K562 (cell line): ENCODE results near the gene TRPM8. TPM values are rescaled to one million over a fixed set of nuclear protein-coding genes. Genes with fewer than 3 reads are reported as not detected.

Experiments
- CCNT2 ChIP-seq: IDR thresholded peaks from 2 replicates; pipeline ENCODE4 v1.6.1; 2011; ENCODE audit warnings: borderline replicate concordance, low read depth, mild to moderate bottlenecking, moderate library complexity, mixed read lengths, low read length; ENCODE audit not compliant: insufficient read length; ENCODE audit errors: extremely low read depth
- CEBPG ChIP-seq, 3 experiments: fragments of 200-800 bp in 1 of 3; sonication (Bioruptor generic) in 1 of 3; sonication (generic) in 1 of 3; formaldehyde crosslinking in 1 of 3; IDR thresholded peaks in 2 of 3; conservative IDR thresholded peaks in 1 of 3; 2 replicates each; pipeline versions ENCODE4 v1.6.1 to v1.8.0; 2016 to 2022; ENCODE audit warnings: missing compliant biosample characterization in 2 of 3, missing genetic modification characterization in 2 of 3, mild to moderate bottlenecking in 1 of 3, missing genetic modification reagents in 1 of 3
- CREB3L1 ChIP-seq: fragments of 450-650 bp; IDR thresholded peaks from 2 replicates; pipeline ENCODE4 v1.6.1; 2014; ENCODE audit warnings: low read depth, mild to moderate bottlenecking, moderate library complexity, borderline replicate concordance
- CREM ChIP-seq: IDR thresholded peaks from 2 replicates; pipeline ENCODE4 v1.6.1; 2014; ENCODE audit warnings: antibody characterized with exemption, low read depth
- CXXC5 ChIP-seq: fragments of 250-450 bp; sonication (Bioruptor Pico); IDR thresholded peaks from 2 replicates; pipeline ENCODE4 v1.8.0; 2022; ENCODE audit warnings: inconsistent platforms, mild to moderate bottlenecking, moderate library complexity
- EHMT2 ChIP-seq: fragments of 450-650 bp; IDR thresholded peaks from 2 replicates; pipeline ENCODE4 v1.6.1; 2018; ENCODE audit warnings: antibody characterized with exemption
- ETS2 ChIP-seq: IDR thresholded peaks from 2 replicates; pipeline ENCODE4 v1.6.1; 2016; ENCODE audit warnings: borderline replicate concordance, missing genetic modification characterization, mild to moderate bottlenecking, moderate library complexity, missing compliant biosample characterization; ENCODE audit not compliant: poor library complexity, severe bottlenecking
- KLF16 ChIP-seq: IDR thresholded peaks from 2 replicates; pipeline ENCODE4 v1.6.1; 2016; ENCODE audit warnings: antibody characterized with exemption
- MAFF ChIP-seq: IDR thresholded peaks from 2 replicates; pipeline ENCODE4 v1.6.1; 2012; ENCODE audit warnings: low read length, improper control_type of control experiment
- MEF2A ChIP-seq: IDR thresholded peaks from 2 replicates; pipeline ENCODE4 v1.6.1; 2011; ENCODE audit warnings: low read depth, mild to moderate bottlenecking, low read length, moderate library complexity; ENCODE audit not compliant: control insufficient read depth
- MTF1 ChIP-seq: fragments of 250-450 bp; sonication (Bioruptor Pico); IDR thresholded peaks from 2 replicates; pipeline ENCODE4 v1.9.0; 2021; ENCODE audit warnings: moderate library complexity, mild to moderate bottlenecking, inconsistent platforms, borderline replicate concordance
- MYBL2 ChIP-seq, 2 experiments: fragments of 450-650 bp in 1 of 2; sonication (generic) in 1 of 2; formaldehyde crosslinking in 1 of 2; IDR thresholded peaks; 2 replicates each; pipeline versions ENCODE4 v1.6.1 to v1.8.1; 2017 to 2022; ENCODE audit warnings: borderline replicate concordance in 1 of 2, inconsistent platforms in 1 of 2, low read depth in 1 of 2, mild to moderate bottlenecking in 1 of 2, missing genetic modification reagents in 1 of 2, moderate library complexity in 1 of 2
- TCF7L2 ChIP-seq: fragments of 150-350 bp; IDR thresholded peaks from 2 replicates; pipeline ENCODE4 v1.6.1; 2016; ENCODE audit warnings: low read depth, mild to moderate bottlenecking, low read length, moderate library complexity
- ZBTB17 ChIP-seq: fragments of 450-650 bp; formaldehyde crosslinking; IDR thresholded peaks from 2 replicates; pipeline ENCODE4 v1.4.0; 2020; ENCODE audit warnings: mild to moderate bottlenecking
- ZNF277 ChIP-seq: fragments of 250-450 bp; sonication (Bioruptor Pico); IDR thresholded peaks from 2 replicates; pipeline ENCODE4 v1.8.0; 2022; ENCODE audit warnings: inconsistent platforms, mild to moderate bottlenecking, moderate library complexity, borderline replicate concordance
- ZNF699 ChIP-seq: fragments of 250-450 bp; sonication (Bioruptor Pico); IDR thresholded peaks from 2 replicates; pipeline ENCODE4 v1.8.0; 2021; ENCODE audit warnings: mild to moderate bottlenecking, moderate library complexity; ENCODE audit not compliant: insufficient replicate concordance
- ZNF830 ChIP-seq: fragments of 250-450 bp; sonication (Bioruptor Pico); IDR thresholded peaks from 2 replicates; pipeline ENCODE4 v1.5.0; 2021; ENCODE audit warnings: mild to moderate bottlenecking
- ZSCAN32 ChIP-seq: fragments of 450-650 bp; formaldehyde crosslinking; IDR thresholded peaks from 2 replicates; pipeline ENCODE4 v1.4.0; 2020; ENCODE audit warnings: mild to moderate bottlenecking, moderate library complexity
- polyA plus RNA-seq, 8 experiments: library from polyadenylated mRNA; depleted of rRNA in 4 of 8; stranded (reverse) in 5 of 8; unstranded in 3 of 8; fragments of >200 nt; fragmentation: Nextera tagmentation in 2 of 8; fragmentation: Illumina TruSeq in 1 of 8; extraction: Ambion mirVana in 2 of 8; extraction: Trizol in 1 of 8; gene quantifications; 2 replicates each; pipeline versions ENCODE4 v1.2.1 to v1.2.3, GENCODE V29; 2011 to 2014; ENCODE audit warnings: inconsistent platforms in 1 of 8, missing spikeins in 1 of 8
- total RNA-seq, 7 experiments: library from RNA; depleted of rRNA in 6 of 7; stranded (reverse); fragments of >200 nt in 6 of 7; fragmentation: Illumina TruSeq in 2 of 7; extraction: Trizol in 2 of 7; gene quantifications; 2 replicates each; pipeline versions ENCODE4 v1.2.1 to v1.2.3, GENCODE V29; 2011 to 2021; ENCODE audit warnings: low replicate concordance in 1 of 7

Gene TRPM8
- total and polyA plus RNA-seq, 9 of the 15 experiments (the other 6 are each of a cell fraction or from before 2014, with no cell fraction given): not detected

DNA sequence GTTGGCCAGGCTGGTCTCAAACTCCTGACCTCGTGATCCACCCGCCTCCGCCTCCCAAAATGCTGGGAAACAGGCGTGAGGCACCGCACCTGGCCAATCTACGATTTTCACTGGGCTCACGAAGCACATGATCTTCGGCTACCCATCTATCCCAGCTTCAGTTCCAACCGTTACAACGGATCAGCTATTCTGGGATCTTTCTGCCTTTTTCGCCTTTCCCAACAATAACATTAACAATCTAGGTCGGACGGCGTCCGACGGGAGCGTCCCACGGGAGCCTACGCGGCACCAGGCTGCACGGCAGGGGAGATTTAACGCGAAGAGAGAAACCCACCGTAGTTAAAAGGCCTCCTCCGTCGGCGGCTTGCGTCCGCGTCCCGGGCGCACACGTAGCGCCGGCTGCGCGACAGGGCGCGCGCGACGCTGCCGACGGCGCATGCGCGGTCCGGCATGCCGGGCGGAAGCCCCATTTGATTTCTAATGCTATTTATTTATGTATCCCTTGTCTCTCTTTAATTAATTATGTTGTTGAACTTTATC lies 49.1 kb upstream of the TRPM8 start, which contains the start of gene MSL3B (continued):
- TF ChIP-seq MYBL2 (IDR thresholded peaks at IDR 0.05; ENCODE audit: low read depth) (peak; percentile 81), MYBL2 (CRISPR knock-in tag; IDR thresholded peaks at IDR 0.05; ENCODE audit: borderline replicate concordance) (no peak), CXXC5 (CRISPR knock-in tag) (peak; percentile 96), MEF2A (no peak), EHMT2 (no peak), ZNF277 (no peak), MTF1 (CRISPR knock-in tag) (no peak), ZSCAN32 (no peak), CEBPG (CRISPR knock-in tag; IDR thresholded peaks at IDR 0.05) (no peak), CEBPG (tag; conservative IDR thresholded peaks at IDR 0.05 in 1 of 2, IDR thresholded peaks at IDR 0.05 in 1 of 2) (no peak), CREM (peak; percentile 93), TCF7L2 (no peak), CCNT2 (no peak), ZNF830 (CRISPR knock-in tag) (no peak), ZNF699 (CRISPR knock-in tag) (no peak), CREB3L1 (peak; percentile 72; the same call in 1 of the 2 replicates), ETS2 (no peak), MAFF (no peak), ZBTB17 (CRISPR knock-in tag) (no peak), KLF16 (no peak)
